Astrocyte (in vitro differentiated cells and primary cell): ENCODE measurements around the gene BTNL9.

Experiments
- CTCF ChIP-seq: IDR thresholded peaks from 2 replicates; pipeline ENCODE4 v1.5.1; 2011; ENCODE audit warnings: low read depth, mild to moderate bottlenecking, inconsistent platforms, low read length, moderate library complexity; ENCODE audit not compliant: insufficient read depth
- EZH2 ChIP-seq: IDR thresholded peaks from 2 replicates; pipeline ENCODE4 v1.6.1; 2012; ENCODE audit warnings: mild to moderate bottlenecking, low read length, inconsistent platforms; ENCODE audit not compliant: insufficient read depth

GRCh38 chr5:181087309-181087708 lies 47.2 kb downstream of the BTNL9 start:
- no peak for TF ChIP-seq CTCF
- no peak for TF ChIP-seq EZH2
